HepG2 (cell line): Measurements from ENCODE around the gene CLCA1.

ENCODE experiments used
- BCL6 ChIP-seq: IDR thresholded peaks from 2 replicates; pipeline ENCODE4 v1.6.1; 2016; ENCODE audit warnings: missing genetic modification reagents, missing compliant biosample characterization
- HDAC2 ChIP-seq: sonication (generic); formaldehyde crosslinking; IDR thresholded peaks from 2 replicates; pipeline ENCODE4 v1.4.0; 2020; ENCODE audit warnings: missing genetic modification reagents
- PCBP2 ChIP-seq: fragments of 200-400 bp; formaldehyde crosslinking; optimal IDR thresholded peaks from 2 replicates; pipeline ENCODE3; 2018; ENCODE audit warnings: low read length, low read depth; ENCODE audit not compliant: poor library complexity, severe bottlenecking
- TCF7 ChIP-seq: sonication (generic); IDR thresholded peaks from 2 replicates; pipeline ENCODE4 v1.6.1; 2016; ENCODE audit warnings: antibody characterized with exemption, low read depth
- ZNF431 ChIP-seq: sonication (generic); formaldehyde crosslinking; IDR thresholded peaks from 2 replicates; pipeline ENCODE4 v1.9.0; 2022; ENCODE audit warnings: missing genetic modification reagents, low read depth, mild to moderate bottlenecking, borderline replicate concordance
- ZNF678 ChIP-seq: sonication (generic); formaldehyde crosslinking; IDR thresholded peaks from 2 replicates; pipeline ENCODE4 v1.4.0; 2020; ENCODE audit warnings: mild to moderate bottlenecking, missing genetic modification reagents
- ZNF724P ChIP-seq: sonication (generic); formaldehyde crosslinking; IDR thresholded peaks from 2 replicates; pipeline ENCODE4 v1.8.0; 2022; ENCODE audit warnings: missing genetic modification reagents, borderline replicate concordance
- ZSCAN25 ChIP-seq: sonication (generic); formaldehyde crosslinking; IDR thresholded peaks from 2 replicates; pipeline ENCODE4 v1.8.0; 2022; ENCODE audit warnings: mild to moderate bottlenecking, missing genetic modification reagents
- TF ChIP-seq, protein P1 (sequence below): sonication (generic); formaldehyde crosslinking; IDR thresholded peaks from 2 replicates; pipeline ENCODE4 v1.5.1; 2020; ENCODE audit warnings: missing genetic modification reagents, mild to moderate bottlenecking, borderline replicate concordance
- TF ChIP-seq, protein P2 (sequence below): sonication (generic); formaldehyde crosslinking; IDR thresholded peaks from 2 replicates; pipeline ENCODE4 v1.5.0; 2020; ENCODE audit warnings: mild to moderate bottlenecking, missing genetic modification reagents, moderate library complexity
- TF ChIP-seq, protein P3 (sequence below): sonication (generic); formaldehyde crosslinking; IDR thresholded peaks from 2 replicates; pipeline ENCODE4 v1.8.0; 2022; ENCODE audit warnings: mild to moderate bottlenecking, missing genetic modification reagents; ENCODE audit not compliant: insufficient replicate concordance
- TF ChIP-seq, protein P4 (sequence below): sonication (generic); formaldehyde crosslinking; IDR thresholded peaks from 2 replicates; pipeline ENCODE4 v1.5.0; 2020; ENCODE audit warnings: mild to moderate bottlenecking, missing genetic modification reagents

DNA sequence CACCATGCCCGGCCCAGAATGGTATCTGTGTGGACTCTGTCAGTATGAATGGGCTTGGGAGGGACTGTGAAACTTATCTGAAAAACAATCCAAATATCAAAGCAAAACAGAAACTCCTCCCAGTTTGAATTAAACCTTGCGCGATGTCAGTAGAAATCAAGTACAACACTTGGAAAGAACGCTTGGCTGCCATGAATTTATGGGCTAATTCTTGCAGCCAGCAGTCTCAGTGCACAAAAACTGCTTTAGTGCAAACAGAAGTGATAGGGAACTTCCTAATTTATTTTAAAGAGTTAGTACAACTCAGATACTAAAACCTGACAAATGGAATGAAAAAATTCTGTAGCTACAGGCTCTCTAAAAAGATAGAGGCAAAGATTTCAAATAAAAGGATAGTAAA, 8.5 kb downstream of the CLCA1 start:
- no peak for TF ChIP-seq BCL6
- no peak for TF ChIP-seq TCF7
- TF ChIP-seq, protein P1, sequence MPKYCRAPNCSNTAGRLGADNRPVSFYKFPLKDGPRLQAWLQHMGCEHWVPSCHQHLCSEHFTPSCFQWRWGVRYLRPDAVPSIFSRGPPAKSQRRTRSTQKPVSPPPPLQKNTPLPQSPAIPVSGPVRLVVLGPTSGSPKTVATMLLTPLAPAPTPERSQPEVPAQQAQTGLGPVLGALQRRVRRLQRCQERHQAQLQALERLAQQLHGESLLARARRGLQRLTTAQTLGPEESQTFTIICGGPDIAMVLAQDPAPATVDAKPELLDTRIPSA (CRISPR knock-in tag): no peak
- no peak for TF ChIP-seq HDAC2 (CRISPR knock-in tag)
- TF ChIP-seq, protein P2, sequence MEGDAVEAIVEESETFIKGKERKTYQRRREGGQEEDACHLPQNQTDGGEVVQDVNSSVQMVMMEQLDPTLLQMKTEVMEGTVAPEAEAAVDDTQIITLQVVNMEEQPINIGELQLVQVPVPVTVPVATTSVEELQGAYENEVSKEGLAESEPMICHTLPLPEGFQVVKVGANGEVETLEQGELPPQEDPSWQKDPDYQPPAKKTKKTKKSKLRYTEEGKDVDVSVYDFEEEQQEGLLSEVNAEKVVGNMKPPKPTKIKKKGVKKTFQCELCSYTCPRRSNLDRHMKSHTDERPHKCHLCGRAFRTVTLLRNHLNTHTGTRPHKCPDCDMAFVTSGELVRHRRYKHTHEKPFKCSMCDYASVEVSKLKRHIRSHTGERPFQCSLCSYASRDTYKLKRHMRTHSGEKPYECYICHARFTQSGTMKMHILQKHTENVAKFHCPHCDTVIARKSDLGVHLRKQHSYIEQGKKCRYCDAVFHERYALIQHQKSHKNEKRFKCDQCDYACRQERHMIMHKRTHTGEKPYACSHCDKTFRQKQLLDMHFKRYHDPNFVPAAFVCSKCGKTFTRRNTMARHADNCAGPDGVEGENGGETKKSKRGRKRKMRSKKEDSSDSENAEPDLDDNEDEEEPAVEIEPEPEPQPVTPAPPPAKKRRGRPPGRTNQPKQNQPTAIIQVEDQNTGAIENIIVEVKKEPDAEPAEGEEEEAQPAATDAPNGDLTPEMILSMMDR (CRISPR knock-in tag): no peak
- no peak for TF ChIP-seq ZSCAN25 (CRISPR knock-in tag)
- no peak for TF ChIP-seq ZNF678 (CRISPR knock-in tag)
- TF ChIP-seq ZNF724P (CRISPR knock-in tag): no peak
- TF ChIP-seq, protein P3, sequence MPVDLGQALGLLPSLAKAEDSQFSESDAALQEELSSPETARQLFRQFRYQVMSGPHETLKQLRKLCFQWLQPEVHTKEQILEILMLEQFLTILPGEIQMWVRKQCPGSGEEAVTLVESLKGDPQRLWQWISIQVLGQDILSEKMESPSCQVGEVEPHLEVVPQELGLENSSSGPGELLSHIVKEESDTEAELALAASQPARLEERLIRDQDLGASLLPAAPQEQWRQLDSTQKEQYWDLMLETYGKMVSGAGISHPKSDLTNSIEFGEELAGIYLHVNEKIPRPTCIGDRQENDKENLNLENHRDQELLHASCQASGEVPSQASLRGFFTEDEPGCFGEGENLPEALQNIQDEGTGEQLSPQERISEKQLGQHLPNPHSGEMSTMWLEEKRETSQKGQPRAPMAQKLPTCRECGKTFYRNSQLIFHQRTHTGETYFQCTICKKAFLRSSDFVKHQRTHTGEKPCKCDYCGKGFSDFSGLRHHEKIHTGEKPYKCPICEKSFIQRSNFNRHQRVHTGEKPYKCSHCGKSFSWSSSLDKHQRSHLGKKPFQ (CRISPR knock-in tag): no peak
- no peak for TF ChIP-seq PCBP2
- no peak for TF ChIP-seq ZNF431 (CRISPR knock-in tag)
- TF ChIP-seq, protein P4, sequence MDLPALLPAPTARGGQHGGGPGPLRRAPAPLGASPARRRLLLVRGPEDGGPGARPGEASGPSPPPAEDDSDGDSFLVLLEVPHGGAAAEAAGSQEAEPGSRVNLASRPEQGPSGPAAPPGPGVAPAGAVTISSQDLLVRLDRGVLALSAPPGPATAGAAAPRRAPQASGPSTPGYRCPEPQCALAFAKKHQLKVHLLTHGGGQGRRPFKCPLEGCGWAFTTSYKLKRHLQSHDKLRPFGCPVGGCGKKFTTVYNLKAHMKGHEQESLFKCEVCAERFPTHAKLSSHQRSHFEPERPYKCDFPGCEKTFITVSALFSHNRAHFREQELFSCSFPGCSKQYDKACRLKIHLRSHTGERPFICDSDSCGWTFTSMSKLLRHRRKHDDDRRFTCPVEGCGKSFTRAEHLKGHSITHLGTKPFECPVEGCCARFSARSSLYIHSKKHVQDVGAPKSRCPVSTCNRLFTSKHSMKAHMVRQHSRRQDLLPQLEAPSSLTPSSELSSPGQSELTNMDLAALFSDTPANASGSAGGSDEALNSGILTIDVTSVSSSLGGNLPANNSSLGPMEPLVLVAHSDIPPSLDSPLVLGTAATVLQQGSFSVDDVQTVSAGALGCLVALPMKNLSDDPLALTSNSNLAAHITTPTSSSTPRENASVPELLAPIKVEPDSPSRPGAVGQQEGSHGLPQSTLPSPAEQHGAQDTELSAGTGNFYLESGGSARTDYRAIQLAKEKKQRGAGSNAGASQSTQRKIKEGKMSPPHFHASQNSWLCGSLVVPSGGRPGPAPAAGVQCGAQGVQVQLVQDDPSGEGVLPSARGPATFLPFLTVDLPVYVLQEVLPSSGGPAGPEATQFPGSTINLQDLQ (CRISPR knock-in tag): no peak
